Mucosa of rectum (tissue), 2 donors: ENCODE results near the gene DHCR24.
"Not testable (repeated sequence)": the region's sequence is repeated elsewhere in the genome, so short reads cannot be mapped to it uniquely, and the experiment has no call there.

Experiments used
- H3K27ac ChIP-seq, 2 donors: one replicate each; pipeline ENCODE4 v1.7.0; 2013; ENCODE audit warnings: inconsistent platforms in 2 of 2, low read depth in 2 of 2, low read length in 2 of 2
- H3K27me3 ChIP-seq, 2 donors: one replicate each; pipeline ENCODE4 v1.7.0; 2013; ENCODE audit warnings: low read length in 2 of 2; ENCODE audit not compliant: control insufficient read depth in 2 of 2, insufficient read depth in 2 of 2
- H3K36me3 ChIP-seq, 2 donors: one replicate each; pipeline ENCODE4 v1.7.0; 2013; ENCODE audit warnings: low read length in 2 of 2; ENCODE audit not compliant: control insufficient read depth in 2 of 2, insufficient read depth in 2 of 2
- H3K4me1 ChIP-seq, 2 donors: one replicate each; pipeline ENCODE4 v1.7.0; 2013; ENCODE audit warnings: low read length in 2 of 2, mild to moderate bottlenecking in 1 of 2; ENCODE audit not compliant: control insufficient read depth in 2 of 2, insufficient read depth in 2 of 2
- H3K4me3 ChIP-seq, 2 donors: one replicate each; pipeline ENCODE4 v1.7.0; 2013; ENCODE audit warnings: low read length in 2 of 2
- H3K9ac ChIP-seq, 2 donors: one replicate each; pipeline ENCODE4 v1.7.0; 2013; ENCODE audit warnings: low read length in 2 of 2, low read depth in 1 of 2, mild to moderate bottlenecking in 1 of 2
- H3K9me3 ChIP-seq, 2 donors: one replicate each; pipeline ENCODE4 v1.7.0; 2013; ENCODE audit warnings: low read length in 2 of 2; ENCODE audit not compliant: control insufficient read depth in 2 of 2
- donor health status: healthy.
- donor health status: Normal muscosa, but diverticular disease.

The DHCR24 gene, protein sequence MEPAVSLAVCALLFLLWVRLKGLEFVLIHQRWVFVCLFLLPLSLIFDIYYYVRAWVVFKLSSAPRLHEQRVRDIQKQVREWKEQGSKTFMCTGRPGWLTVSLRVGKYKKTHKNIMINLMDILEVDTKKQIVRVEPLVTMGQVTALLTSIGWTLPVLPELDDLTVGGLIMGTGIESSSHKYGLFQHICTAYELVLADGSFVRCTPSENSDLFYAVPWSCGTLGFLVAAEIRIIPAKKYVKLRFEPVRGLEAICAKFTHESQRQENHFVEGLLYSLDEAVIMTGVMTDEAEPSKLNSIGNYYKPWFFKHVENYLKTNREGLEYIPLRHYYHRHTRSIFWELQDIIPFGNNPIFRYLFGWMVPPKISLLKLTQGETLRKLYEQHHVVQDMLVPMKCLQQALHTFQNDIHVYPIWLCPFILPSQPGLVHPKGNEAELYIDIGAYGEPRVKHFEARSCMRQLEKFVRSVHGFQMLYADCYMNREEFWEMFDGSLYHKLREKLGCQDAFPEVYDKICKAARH

GRCh38 chr1:54886724-54887664 lies at the start of gene DHCR24:
Gene DHCR24, minus strand, starts transcription at chr1:54887195. Its CDS starts 76 bp downstream, at chr1:54887119.
- Histone ChIP-seq H3K4me1 (peaks cover 14% of the 10 kb centered on the region in 2 donors), H3K27ac (peak within 1 kb of the TSS; percentile 70 to 79)

DNA sequence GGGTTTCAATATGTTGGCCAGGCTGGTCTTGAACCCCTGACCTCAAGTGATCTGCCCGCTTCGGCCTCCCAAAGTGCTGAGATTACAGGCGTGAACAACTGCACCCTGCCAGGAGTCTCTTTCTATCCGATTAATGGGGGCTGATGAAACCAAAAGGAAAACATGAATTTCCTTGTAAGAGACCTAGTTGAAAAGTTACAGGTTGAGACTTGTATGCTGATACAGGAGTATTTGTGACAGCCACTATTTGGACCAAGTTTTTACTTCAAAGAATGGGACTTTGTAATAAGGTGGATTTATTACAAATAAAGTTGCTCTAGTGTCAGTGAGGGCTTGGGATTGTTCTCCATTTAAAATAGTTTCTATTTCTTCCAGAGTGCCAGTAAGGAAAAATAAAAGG lies 49.8 kb upstream of the DHCR24 start:
- H3K4me1 ChIP-seq = peaks cover 0 to 3% of the 10 kb centered on the region in 2 donors
- H3K36me3 ChIP-seq = no peaks in the 10 kb centered on the region
- no peak overlapping the region for H3K27ac ChIP-seq
- H3K9ac ChIP-seq = no peak overlapping the region
- H3K4me3 ChIP-seq = no peak overlapping the region
- H3K9me3 ChIP-seq = no peaks in the 10 kb centered on the region
- no peaks in the 10 kb centered on the region for H3K27me3 ChIP-seq

More at GRCh38 chr1:54886724-54887664, at the start of gene DHCR24:
- Histone ChIP-seq H3K9me3 (no peaks in the 10 kb centered on the region), H3K9ac (peak within 1 kb of the TSS; percentile 63 to 83), H3K36me3 (peaks cover 0 to 3% of the 10 kb centered on the region in 2 donors), H3K4me3 (peak within 1 kb of the TSS; percentile 87 to 91), H3K27me3 (no peaks in the 10 kb centered on the region)

GRCh38 chr1:54934869-54935268 lies 47.9 kb upstream of the DHCR24 start:
- Histone ChIP-seq H3K4me1 (no peaks in the 10 kb centered on the region), H3K9me3 (no peaks in the 10 kb centered on the region), H3K27me3 (no peaks in the 10 kb centered on the region), H3K9ac (no peak overlapping the region), H3K27ac (no peak overlapping the region), H3K4me3 (no peak overlapping the region), H3K36me3 (no peaks in the 10 kb centered on the region)

GRCh38 chr1:54934081-54934480 lies 47.1 kb upstream of the DHCR24 start:
- not testable (repeated sequence) for H3K27ac ChIP-seq, H3K4me1 ChIP-seq, H3K9ac ChIP-seq, H3K9me3 ChIP-seq, H3K4me3 ChIP-seq, H3K27me3 ChIP-seq, H3K36me3 ChIP-seq

- Histone ChIP-seq H3K4me1 (no peaks in the 10 kb centered on the region), H3K9ac (no peak overlapping the region), H3K36me3 (no peaks in the 10 kb centered on the region), H3K4me3 (no peak overlapping the region), H3K9me3 (no peaks in the 10 kb centered on the region), H3K27me3 (no peaks in the 10 kb centered on the region), H3K27ac (no peak overlapping the region)
Observed at GRCh38 chr1:54931275-54931840, 44.4 kb upstream of the DHCR24 start.

DNA sequence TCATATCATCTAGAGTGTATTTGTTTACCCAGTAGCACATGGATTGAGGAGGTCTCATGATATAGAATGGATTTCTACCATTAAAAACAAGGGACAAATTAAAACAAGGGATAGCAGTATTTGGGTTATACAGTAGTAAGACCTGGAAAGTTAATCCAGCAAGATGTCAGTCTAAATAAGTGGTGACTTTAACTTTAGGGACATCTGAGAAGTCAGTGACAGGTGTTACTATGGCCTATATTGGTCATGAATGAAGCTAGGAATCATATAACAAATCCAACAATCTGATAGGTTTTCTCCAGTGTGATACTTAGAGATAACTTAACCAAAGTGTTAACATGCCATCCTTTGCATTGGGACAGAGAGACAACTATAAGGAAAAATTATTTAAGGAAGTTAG lies 42.7 kb upstream of the DHCR24 start:
- no peak overlapping the region for H3K27ac ChIP-seq
- no peaks in the 10 kb centered on the region for H3K4me1 ChIP-seq
- no peaks in the 10 kb centered on the region for H3K9me3 ChIP-seq
- no peaks in the 10 kb centered on the region for H3K36me3 ChIP-seq
- no peak overlapping the region for H3K9ac ChIP-seq
- no peaks in the 10 kb centered on the region for H3K27me3 ChIP-seq
- no peak overlapping the region for H3K4me3 ChIP-seq

- Histone ChIP-seq H3K9ac (no peak overlapping the region), H3K9me3 (no peaks in the 10 kb centered on the region), H3K4me1 (no peaks in the 10 kb centered on the region), H3K27ac (no peak overlapping the region), H3K4me3 (no peak overlapping the region), H3K36me3 (no peaks in the 10 kb centered on the region), H3K27me3 (no peaks in the 10 kb centered on the region)
Observed at GRCh38 chr1:54928327-54928726, 41.3 kb upstream of the DHCR24 start.

DNA sequence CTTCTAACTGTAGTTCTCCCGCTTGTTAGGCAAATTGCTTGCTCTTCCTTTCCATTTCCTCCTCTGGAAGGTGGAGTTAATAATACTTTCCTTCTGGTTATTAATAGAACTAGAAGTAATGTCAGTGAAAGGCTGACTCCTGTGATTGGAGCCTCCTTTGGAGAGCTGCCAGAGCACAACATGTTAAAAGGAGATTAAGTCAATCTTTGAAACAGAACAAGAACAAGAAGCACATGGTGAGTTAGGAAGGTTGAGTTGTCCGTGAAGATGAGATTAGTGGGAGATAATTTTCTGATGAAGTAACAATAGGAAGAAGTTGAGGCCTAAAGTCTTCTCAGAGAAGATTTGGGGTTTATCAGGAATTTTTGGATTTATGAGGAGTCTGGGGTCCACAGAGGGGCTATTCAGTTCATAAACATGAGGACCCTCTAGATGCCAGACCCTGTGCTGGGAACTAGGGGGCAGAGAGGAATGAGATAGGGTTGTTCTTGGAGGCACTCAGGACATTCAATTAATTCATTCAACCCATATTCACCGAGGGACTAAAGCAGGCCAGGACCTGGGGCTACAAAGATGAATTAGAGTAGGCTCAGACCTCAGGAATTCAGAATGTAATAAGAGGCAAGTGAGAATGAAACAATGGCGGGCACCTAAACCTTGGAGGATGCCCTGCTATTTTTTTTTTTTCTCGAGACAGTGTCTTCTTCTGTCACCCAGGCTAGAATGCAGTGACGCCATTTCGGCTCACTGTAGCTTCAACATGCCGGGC lies 40.7 kb upstream of the DHCR24 start:
- H3K4me3 ChIP-seq = no peak overlapping the region
- H3K27ac ChIP-seq = no peak overlapping the region

DNA sequence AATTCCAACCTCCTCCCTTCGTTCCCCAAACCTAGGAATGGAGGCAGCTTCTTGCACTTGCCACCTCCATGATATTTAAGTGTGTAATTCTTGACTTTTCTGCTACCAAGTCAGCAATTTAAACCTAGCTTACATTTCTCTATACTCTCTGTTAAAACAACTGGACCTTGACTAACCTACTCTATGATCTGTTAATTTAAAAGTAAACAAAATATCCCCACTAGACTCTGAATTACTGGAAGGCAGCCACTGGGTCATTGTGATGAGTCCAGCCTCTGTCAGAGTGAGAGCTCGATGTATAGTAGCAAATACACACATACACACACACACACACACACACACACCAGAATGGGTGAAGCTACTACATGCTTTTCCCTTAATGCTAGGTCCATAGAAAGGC lies 40.0 kb upstream of the DHCR24 start:
- H3K4me3 ChIP-seq = no peak overlapping the region
- H3K4me1 ChIP-seq = no peaks in the 10 kb centered on the region
- H3K36me3 ChIP-seq = no peaks in the 10 kb centered on the region
- no peak overlapping the region for H3K9ac ChIP-seq
- no peaks in the 10 kb centered on the region for H3K27me3 ChIP-seq
- H3K9me3 ChIP-seq = no peaks in the 10 kb centered on the region
- no peak overlapping the region for H3K27ac ChIP-seq

More for the DNA sequence above, 40.7 kb upstream of the DHCR24 start:
- Histone ChIP-seq H3K27me3 (no peaks in the 10 kb centered on the region), H3K9ac (no peak overlapping the region), H3K9me3 (no peaks in the 10 kb centered on the region), H3K4me1 (no peaks in the 10 kb centered on the region), H3K36me3 (no peaks in the 10 kb centered on the region)
